ENCODE results near the gene ACAD8. TPM values are rescaled to one million over a fixed set of nuclear protein-coding genes. Genes with fewer than 3 reads are reported as not detected.

Gene ACAD8
- total and polyA plus RNA-seq, 10 of the 15 experiments (the other 5 are each of a cell fraction or from before 2014, with no cell fraction given), result 9.9 to 34.8 (median 22.2) TPM

GRCh38 chr11:134313379-134313778, 60.0 kb downstream of the ACAD8 start:
- Histone ChIP-seq H3K27me3 (replicated peaks in 1 of 2; ENCODE audit: control insufficient read depth in 2 of 2, insufficient read depth in 2 of 2, low read length in 1 of 2) (no peaks in the 10 kb centered on the region), H2AFZ (ENCODE audit: control insufficient read depth, low read depth, low read length) (no peak overlapping the region), H3K27ac (ENCODE audit: control insufficient read depth, insufficient read depth) (no peak overlapping the region), H3K9ac (ENCODE audit: control insufficient read depth, insufficient read depth, low read length) (no peak overlapping the region), H3K79me2 (ENCODE audit: control insufficient read depth, insufficient read depth, low read length) (no peaks in the 10 kb centered on the region), H3K4me1 (ENCODE audit: control insufficient read depth, insufficient read depth, low read length) (no peaks in the 10 kb centered on the region), H4K20me1 (ENCODE audit: control insufficient read depth, insufficient read depth) (no peaks in the 10 kb centered on the region), H3K4me2 (ENCODE audit: control insufficient read depth, insufficient read depth) (no peak overlapping the region), H3K4me3 (no peak overlapping the region), H3K9me3 (replicated peaks; ENCODE audit: control insufficient read depth, insufficient read depth, low read length) (no peaks in the 10 kb centered on the region; the same call in 2 of the 3 replicates), H3K36me3 (ENCODE audit: control insufficient read depth in 2 of 2, insufficient read depth in 2 of 2, low read length in 1 of 2) (no peaks in the 10 kb centered on the region)
- ChIA-PET SMC1A (ENCODE audit: uncharacterized antibody, unreplicated experiment) (no interaction called here), POLR2A (no interaction called here), RAD21 (ENCODE audit: unreplicated experiment) (no interaction called here), CTCF (no interaction called here)
- no peak for TF ChIP-seq ATF2 (IDR thresholded peaks at IDR 0.05; ENCODE audit: low read length)
- TF ChIP-seq IKZF2 (IDR thresholded peaks at IDR 0.05), result no peak
- TF ChIP-seq RAD21 (IDR thresholded peaks at IDR 0.05; ENCODE audit: insufficient read depth, low read depth, low read length), result no peak
- TF ChIP-seq ZBTB40 (IDR thresholded peaks at IDR 0.05; ENCODE audit: borderline replicate concordance), result no peak
- no peak for TF ChIP-seq SIX5 (IDR thresholded peaks at IDR 0.05; ENCODE audit: low read depth, low read length, severe bottlenecking)
- no peak for TF ChIP-seq CEBPB (IDR thresholded peaks at IDR 0.05; ENCODE audit: borderline replicate concordance in 1 of 2, low read depth in 2 of 2, low read length in 2 of 2)
- TF ChIP-seq ATF3 (IDR thresholded peaks at IDR 0.05; ENCODE audit: borderline replicate concordance, extremely low read depth, low read depth, low read length), result no peak
- TF ChIP-seq EGR1 (IDR thresholded peaks at IDR 0.05; ENCODE audit: borderline replicate concordance in 1 of 2, low read depth in 2 of 2, low read length in 2 of 2), result no peak
- WGBS (ENCODE audit: insufficient coverage, insufficient replicate concordance, low lambda C conversion rate, missing lambda C conversion rate), result 37% methylated on average over 8 of the region's 10 CpGs
- intact Hi-C loops (cut with micrococcal nuclease; ENCODE audit: unreplicated experiment), result no loop called here
- FAIRE-seq (no peak), DNase-seq (ENCODE audit: low read depth, low spot score) (no peak), ATAC-seq (no peak)
- BruUV-seq (replicated peaks), result no TSS peak
- in situ Hi-C loops (cut with MboI), result no loop called here

Measured in GM12878 (cell line).